Tibial nerve (tissue), 4 donors: ENCODE data around the gene IFFO2. TPM values are rescaled to one million over a fixed set of nuclear protein-coding genes. Genes with fewer than 3 reads are reported as not detected.
A peak's percentile ranks its signal among the peaks of the same experiment; 100 is the strongest.

ENCODE experiments used
- DNase-seq, 2 donors: peaks; one replicate each; pipeline ENCODE4 v3.0.0-alpha.2; 2019; ENCODE audit warnings: low spot score in 2 of 2
- H3K27ac ChIP-seq, 4 donors: fragments of 200-600 bp; sonication (generic) in 3 of 4; one replicate each; pipeline ENCODE4 v1.5.1; 2017 to 2019; ENCODE audit warnings: mild to moderate bottlenecking in 1 of 4
- H3K27me3 ChIP-seq, 2 donors: fragments of 200-600 bp; sonication (generic) in 1 of 2; one replicate each; pipeline versions ENCODE4 v1.5.1 to v1.6.0; 2017 to 2019
- H3K36me3 ChIP-seq, 3 donors: fragments of 200-600 bp; sonication (generic); one replicate each; pipeline ENCODE4 v1.5.1; 2018 to 2019
- H3K4me1 ChIP-seq, 4 donors: fragments of 200-600 bp; sonication (generic) in 3 of 4; one replicate each; pipeline ENCODE4 v1.5.1; 2017 to 2019
- H3K4me3 ChIP-seq, 4 donors: fragments of 200-600 bp; sonication (generic) in 3 of 4; one replicate each; pipeline ENCODE4 v1.5.1; 2017 to 2019; ENCODE audit warnings: mild to moderate bottlenecking in 1 of 4, moderate library complexity in 1 of 4
- H3K9me3 ChIP-seq, 4 donors: fragments of 200-600 bp; sonication (generic) in 3 of 4; one replicate each; pipeline ENCODE4 v1.5.1; 2017 to 2019
- EP300 ChIP-seq, 2 donors: sonication (generic); formaldehyde crosslinking; IDR thresholded peaks; one replicate each; pipeline ENCODE4 v1.6.1; 2017; ENCODE audit warnings: antibody characterized with exemption in 2 of 2, mild to moderate bottlenecking in 1 of 2
- POLR2A ChIP-seq, 2 donors: fragments of 450-650 bp; IDR thresholded peaks; one replicate each; pipeline ENCODE4 v1.6.1; 2017; ENCODE audit warnings: antibody characterized with exemption in 2 of 2, mild to moderate bottlenecking in 2 of 2, moderate library complexity in 2 of 2
- WGBS, 2 donors: methylation state at CpG; one replicate each; pipeline ENCODE4 v1.1.5; 2018; 5-methylcytosine and 5-hydroxymethylcytosine counted together
- total RNA-seq, 4 donors: library from RNA; depleted of rRNA; stranded (reverse); fragments of >200 nt; gene quantifications; one replicate each; pipeline ENCODE4 v1.1.0, GENCODE V29; 2016
- TF ChIP-seq, protein P1 (sequence below), 5 experiments: fragments of 200-600 bp in 3 of 5; fragments of 450-650 bp in 2 of 5; sonication (generic) in 3 of 5; IDR thresholded peaks; one replicate each; pipeline ENCODE4 v1.5.1; 2016 to 2019; ENCODE audit warnings: antibody characterized with exemption in 5 of 5, mild to moderate bottlenecking in 3 of 5, moderate library complexity in 2 of 5

Gene IFFO2
- total RNA-seq, 4 donors from 2014 or later = 3.6 to 19.2 (median 9.2) TPM

DNA sequence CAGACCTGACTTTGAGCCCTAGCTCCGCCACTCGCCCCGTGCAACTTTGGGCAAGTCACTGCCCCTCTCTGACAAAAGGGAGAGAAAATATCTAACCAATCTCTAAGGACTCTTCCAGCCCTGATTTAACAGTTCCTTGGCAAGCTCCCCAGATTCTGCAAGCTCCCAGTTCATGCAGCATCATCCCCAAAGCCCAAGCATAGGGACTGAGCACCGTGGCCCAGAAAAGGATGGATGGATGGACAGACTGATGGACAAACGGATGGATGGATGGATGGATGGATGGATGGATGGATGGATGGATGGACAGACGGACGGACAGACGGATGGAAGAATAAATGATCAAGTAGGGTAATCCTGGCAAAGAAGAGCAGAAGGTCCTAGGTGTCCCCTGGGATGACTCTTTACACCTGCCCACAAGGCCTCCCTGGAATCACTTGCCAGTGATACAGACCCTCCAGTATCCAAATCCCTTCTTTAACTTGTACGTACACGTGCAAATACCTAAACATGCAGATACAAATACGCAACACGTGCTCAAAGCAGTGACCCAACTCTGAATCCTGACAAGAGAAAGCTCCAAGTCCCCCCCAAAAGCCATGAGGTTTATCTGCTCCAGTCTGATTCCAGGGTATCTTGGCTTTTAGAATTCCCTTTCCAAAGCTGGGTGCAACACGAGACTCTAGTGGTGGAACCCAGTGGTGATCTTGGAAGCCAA, 16.0 kb downstream of the IFFO2 start:
- Histone ChIP-seq H3K27ac (peak overlapping the region in 2 of 4 donors; percentile 70 to 87), H3K4me3 (no peak overlapping the region), H3K9me3 (no peaks in the 10 kb centered on the region), H3K4me1 (peaks cover 0 to 45% (median 24%) of the 10 kb centered on the region in 4 donors), H3K27me3 (no peaks in the 10 kb centered on the region), H3K36me3 (no peaks in the 10 kb centered on the region)
- DNase-seq = no peak
- TF ChIP-seq EP300 (IDR thresholded peaks at IDR 0.05) = no peak
- no peak for TF ChIP-seq POLR2A (IDR thresholded peaks at IDR 0.05)
- TF ChIP-seq, protein P1, sequence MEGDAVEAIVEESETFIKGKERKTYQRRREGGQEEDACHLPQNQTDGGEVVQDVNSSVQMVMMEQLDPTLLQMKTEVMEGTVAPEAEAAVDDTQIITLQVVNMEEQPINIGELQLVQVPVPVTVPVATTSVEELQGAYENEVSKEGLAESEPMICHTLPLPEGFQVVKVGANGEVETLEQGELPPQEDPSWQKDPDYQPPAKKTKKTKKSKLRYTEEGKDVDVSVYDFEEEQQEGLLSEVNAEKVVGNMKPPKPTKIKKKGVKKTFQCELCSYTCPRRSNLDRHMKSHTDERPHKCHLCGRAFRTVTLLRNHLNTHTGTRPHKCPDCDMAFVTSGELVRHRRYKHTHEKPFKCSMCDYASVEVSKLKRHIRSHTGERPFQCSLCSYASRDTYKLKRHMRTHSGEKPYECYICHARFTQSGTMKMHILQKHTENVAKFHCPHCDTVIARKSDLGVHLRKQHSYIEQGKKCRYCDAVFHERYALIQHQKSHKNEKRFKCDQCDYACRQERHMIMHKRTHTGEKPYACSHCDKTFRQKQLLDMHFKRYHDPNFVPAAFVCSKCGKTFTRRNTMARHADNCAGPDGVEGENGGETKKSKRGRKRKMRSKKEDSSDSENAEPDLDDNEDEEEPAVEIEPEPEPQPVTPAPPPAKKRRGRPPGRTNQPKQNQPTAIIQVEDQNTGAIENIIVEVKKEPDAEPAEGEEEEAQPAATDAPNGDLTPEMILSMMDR (IDR thresholded peaks at IDR 0.05) = no peak
- WGBS, 2 donors = 84 to 87% methylated on average over 13 of the region's 13 CpGs

DNA sequence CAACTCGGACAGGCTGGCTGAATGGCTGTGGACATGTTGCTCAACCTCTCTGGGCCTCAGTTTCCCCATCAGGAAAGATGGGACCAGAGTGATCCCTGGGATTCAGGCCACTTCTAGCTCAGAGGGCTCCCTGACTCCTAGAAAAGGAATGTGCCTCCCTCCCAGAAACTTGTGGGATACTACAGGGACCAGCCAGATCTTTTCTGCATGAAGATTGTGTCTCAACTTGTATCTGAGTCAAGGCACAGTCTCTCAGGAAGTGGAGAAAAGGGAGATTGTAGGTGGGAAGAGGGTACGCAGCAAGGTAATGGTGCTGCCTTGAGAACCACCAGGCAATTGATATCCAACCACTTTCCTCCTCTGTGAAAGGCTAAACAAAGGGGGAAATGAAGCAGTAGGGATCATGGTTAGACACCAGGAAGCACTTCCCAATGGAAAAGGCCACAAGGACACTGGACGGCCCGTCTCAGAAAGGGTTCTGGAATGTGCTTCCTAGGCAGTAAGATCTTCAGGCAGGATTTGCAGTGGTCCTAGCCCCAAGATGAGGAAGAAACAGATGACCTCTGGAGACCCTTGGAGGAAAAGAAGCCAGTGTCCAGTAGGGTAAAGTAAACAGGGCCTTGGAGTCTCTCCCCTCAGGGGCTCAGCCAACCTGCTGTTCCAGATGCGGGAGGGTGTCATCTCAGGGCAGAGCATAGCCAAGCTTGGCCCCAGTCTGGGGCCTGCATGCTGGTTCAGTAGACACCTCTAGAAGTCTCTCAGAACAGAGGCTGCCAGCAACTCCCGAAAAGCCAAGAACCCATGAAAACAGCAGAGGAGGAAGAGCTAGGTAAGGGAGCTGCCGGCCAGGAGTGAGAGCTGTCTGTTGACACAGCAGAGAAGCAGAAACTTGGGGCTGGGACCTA, 16.8 kb downstream of the IFFO2 start:
- H3K36me3 ChIP-seq = no peaks in the 10 kb centered on the region
- peak overlapping the region in 1 of 4 donors; percentile 59 for H3K27ac ChIP-seq
- peaks cover 0 to 42% (median 17%) of the 10 kb centered on the region in 4 donors for H3K4me1 ChIP-seq
- no peaks in the 10 kb centered on the region for H3K9me3 ChIP-seq
- no peak for TF ChIP-seq POLR2A (IDR thresholded peaks at IDR 0.05)
- WGBS, 2 donors = 70 to 76% methylated on average over 6 to 7 of the region's 7 CpGs
- no peaks in the 10 kb centered on the region for H3K27me3 ChIP-seq
- H3K4me3 ChIP-seq = no peak overlapping the region
- no peak for DNase-seq

DNA sequence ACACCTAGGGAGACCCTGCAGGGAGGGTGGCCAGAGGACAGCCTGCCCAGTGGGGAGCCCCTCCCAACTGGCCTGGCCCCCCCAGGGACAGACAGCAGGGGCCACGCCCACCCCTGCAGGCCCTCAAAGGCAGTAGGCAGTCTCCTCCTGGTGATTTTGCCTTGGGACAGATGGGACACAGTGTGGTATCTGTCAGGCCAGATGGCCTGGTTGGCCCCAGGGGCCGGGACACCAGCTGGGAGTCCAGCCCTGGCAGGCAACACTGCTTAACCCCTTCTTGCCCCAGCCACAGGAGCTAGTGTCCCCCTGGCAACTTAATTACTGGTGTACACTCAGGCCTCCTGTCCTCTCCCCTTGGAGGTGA, 17.8 kb downstream of the IFFO2 start:
- WGBS, 2 donors = 59 to 60% methylated on average over 1 to 2 of the region's 2 CpGs
- Histone ChIP-seq H3K9me3 (no peaks in the 10 kb centered on the region), H3K27me3 (no peaks in the 10 kb centered on the region), H3K4me1 (peaks cover 0 to 42% (median 16%) of the 10 kb centered on the region in 4 donors), H3K36me3 (no peaks in the 10 kb centered on the region), H3K4me3 (no peak overlapping the region), H3K27ac (no peak overlapping the region)
- TF ChIP-seq POLR2A (IDR thresholded peaks at IDR 0.05) = no peak
- no peak for TF ChIP-seq EP300 (IDR thresholded peaks at IDR 0.05)
- TF ChIP-seq, protein P1 (IDR thresholded peaks at IDR 0.05) = no peak
- no peak for DNase-seq

DNA sequence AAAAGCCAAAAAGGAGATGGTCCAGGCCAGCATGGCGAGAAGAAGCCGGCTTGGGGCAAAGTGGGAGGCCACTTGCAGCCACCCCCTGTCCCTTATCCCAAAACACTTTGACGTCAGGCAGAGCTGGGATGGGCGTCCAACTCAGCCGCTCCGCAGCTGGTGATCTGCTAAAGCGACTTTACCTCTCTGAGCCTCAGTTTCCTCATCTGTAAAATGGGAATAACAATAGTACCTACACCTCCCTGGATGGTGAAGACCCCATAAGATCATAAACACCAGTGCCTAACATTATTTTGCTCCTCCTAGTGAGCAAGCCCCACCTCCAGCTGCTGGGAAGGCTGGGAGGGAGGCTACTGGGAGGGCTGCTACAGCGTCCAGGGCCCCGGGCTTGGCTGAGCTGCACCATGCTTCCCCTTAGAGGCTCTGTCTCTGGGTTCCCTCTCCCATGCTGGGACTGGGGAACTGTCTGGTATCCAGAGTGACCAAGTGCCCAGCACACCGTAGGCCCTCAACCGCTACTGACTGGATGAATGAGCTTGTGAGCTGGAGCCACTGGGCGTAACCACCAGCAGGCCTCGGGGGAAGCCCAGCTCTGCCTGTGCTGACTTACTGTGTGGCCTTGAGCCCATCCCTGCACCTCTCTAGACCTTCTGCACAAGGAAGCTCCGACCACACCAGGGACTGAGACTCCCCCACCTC, 18.3 kb downstream of the IFFO2 start:
- Histone ChIP-seq H3K4me3 (no peak overlapping the region), H3K27ac (no peak overlapping the region), H3K27me3 (no peaks in the 10 kb centered on the region), H3K9me3 (no peaks in the 10 kb centered on the region), H3K4me1 (peaks cover 0 to 42% (median 16%) of the 10 kb centered on the region in 4 donors), H3K36me3 (no peaks in the 10 kb centered on the region)
- no peak for DNase-seq
- 82 to 84% methylated on average over 14 of the region's 14 CpGs for WGBS, 2 donors
- TF ChIP-seq POLR2A (IDR thresholded peaks at IDR 0.05) (no peak), EP300 (IDR thresholded peaks at IDR 0.05) (no peak)
- TF ChIP-seq, protein P1 (IDR thresholded peaks at IDR 0.05) = no peak

DNA sequence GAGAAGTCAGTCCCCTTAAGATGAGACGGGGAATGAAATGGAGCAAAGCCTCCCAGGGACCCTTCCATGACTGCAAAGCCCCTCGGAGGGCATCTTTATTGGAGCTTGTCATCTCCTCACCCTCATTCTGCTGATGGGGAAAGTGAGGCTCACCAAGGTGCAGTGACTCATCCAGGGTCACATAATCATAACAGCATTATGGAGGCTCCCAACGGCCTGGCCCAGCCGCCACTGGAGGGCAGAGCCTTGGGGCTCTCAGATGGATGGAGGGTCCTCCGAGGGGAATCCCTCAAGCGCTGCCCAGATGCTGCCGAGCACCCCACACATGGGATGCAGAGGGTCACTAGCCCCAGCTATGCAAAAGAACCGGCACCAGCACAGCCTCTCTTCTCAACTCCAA, 18.9 kb downstream of the IFFO2 start:
- H3K4me3 ChIP-seq = no peak overlapping the region
- TF ChIP-seq POLR2A (IDR thresholded peaks at IDR 0.05) = no peak
- TF ChIP-seq, protein P1 (IDR thresholded peaks at IDR 0.05) = no peak
- no peak for TF ChIP-seq EP300 (IDR thresholded peaks at IDR 0.05)
- H3K4me1 ChIP-seq = peaks cover 0 to 42% (median 15%) of the 10 kb centered on the region in 4 donors
- H3K9me3 ChIP-seq = no peaks in the 10 kb centered on the region
- WGBS, 2 donors = 83 to 86% methylated on average over 8 of the region's 8 CpGs
- no peak for DNase-seq
- H3K27me3 ChIP-seq = no peaks in the 10 kb centered on the region
- H3K27ac ChIP-seq = no peak overlapping the region
- no peaks in the 10 kb centered on the region for H3K36me3 ChIP-seq
